Osteocyte (in vitro differentiated cells): ENCODE data around the gene DDX1. TPM values are rescaled to one million over a fixed set of nuclear protein-coding genes. Genes with fewer than 3 reads are reported as not detected.

ENCODE experiments used
- DNase-seq: peaks from one replicate; pipeline ENCODE4 v3.0.0; 2021; ENCODE audit warnings: mixed read lengths; ENCODE audit not compliant: unreplicated experiment; ENCODE audit errors: extremely low spot score
- H3K27ac Mint-ChIP-seq: one replicate; pipeline ENCODE4 v1.8.0; 2021; ENCODE audit warnings: mild to moderate bottlenecking, mixed read lengths; ENCODE audit not compliant: unreplicated experiment
- H3K27me3 Mint-ChIP-seq: one replicate; pipeline ENCODE4 v1.8.0; 2021; ENCODE audit warnings: mixed read lengths; ENCODE audit not compliant: unreplicated experiment
- H3K36me3 Mint-ChIP-seq: one replicate; pipeline ENCODE4 v1.8.0; 2021; ENCODE audit warnings: mixed read lengths; ENCODE audit not compliant: unreplicated experiment
- H3K4me1 Mint-ChIP-seq: one replicate; pipeline ENCODE4 v1.8.0; 2021; ENCODE audit warnings: mixed read lengths; ENCODE audit not compliant: unreplicated experiment
- H3K4me3 Mint-ChIP-seq: one replicate; pipeline ENCODE4 v1.8.0; 2021; ENCODE audit warnings: mild to moderate bottlenecking, moderate library complexity, mixed read lengths; ENCODE audit not compliant: unreplicated experiment
- H3K9me3 Mint-ChIP-seq: one replicate; pipeline ENCODE4 v1.8.0; 2021; ENCODE audit warnings: mixed read lengths; ENCODE audit not compliant: unreplicated experiment
- total RNA-seq: library from RNA; stranded (reverse); gene quantifications from 2 replicates; pipeline ENCODE4 v1.2.1, GENCODE V29; 2021
- TF ChIP-seq, protein P1 (sequence below): fragments of 200-600 bp; sonication (generic); IDR thresholded peaks from 2 replicates; pipeline ENCODE4 v1.5.0; 2021; ENCODE audit warnings: antibody characterized with exemption, mild to moderate bottlenecking, moderate library complexity

Gene DDX1
- total RNA-seq, 1 donor from 2014 or later, result 90.7 TPM

DNA sequence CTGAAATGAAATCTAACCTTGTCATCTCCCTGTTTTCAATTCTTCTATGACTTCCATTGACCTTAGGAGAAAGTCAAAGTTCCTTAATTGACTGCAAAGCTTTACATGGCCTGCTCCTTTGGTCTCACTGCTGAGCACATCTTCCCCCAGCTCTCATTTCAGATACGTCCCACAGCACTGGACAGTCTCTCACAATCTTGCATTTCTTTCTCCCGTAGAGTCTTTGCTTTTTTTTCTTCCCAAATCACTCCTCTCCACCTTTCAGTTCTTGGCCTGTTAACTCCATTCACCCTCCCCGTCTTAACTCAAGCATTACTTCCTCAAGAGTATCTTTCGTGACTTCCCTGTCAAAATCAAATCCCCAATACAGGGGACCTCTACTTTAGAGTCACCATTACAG lies 67.2 kb downstream of the DDX1 start:
- Mint-ChIP-seq H3K27ac (no peak overlapping the region), H3K4me1 (no peaks in the 10 kb centered on the region), H3K9me3 (peaks cover 5% of the 10 kb centered on the region), H3K36me3 (no peaks in the 10 kb centered on the region), H3K4me3 (no peak overlapping the region), H3K27me3 (peaks cover 24% of the 10 kb centered on the region)
- DNase-seq, result no peak
- TF ChIP-seq, protein P1, sequence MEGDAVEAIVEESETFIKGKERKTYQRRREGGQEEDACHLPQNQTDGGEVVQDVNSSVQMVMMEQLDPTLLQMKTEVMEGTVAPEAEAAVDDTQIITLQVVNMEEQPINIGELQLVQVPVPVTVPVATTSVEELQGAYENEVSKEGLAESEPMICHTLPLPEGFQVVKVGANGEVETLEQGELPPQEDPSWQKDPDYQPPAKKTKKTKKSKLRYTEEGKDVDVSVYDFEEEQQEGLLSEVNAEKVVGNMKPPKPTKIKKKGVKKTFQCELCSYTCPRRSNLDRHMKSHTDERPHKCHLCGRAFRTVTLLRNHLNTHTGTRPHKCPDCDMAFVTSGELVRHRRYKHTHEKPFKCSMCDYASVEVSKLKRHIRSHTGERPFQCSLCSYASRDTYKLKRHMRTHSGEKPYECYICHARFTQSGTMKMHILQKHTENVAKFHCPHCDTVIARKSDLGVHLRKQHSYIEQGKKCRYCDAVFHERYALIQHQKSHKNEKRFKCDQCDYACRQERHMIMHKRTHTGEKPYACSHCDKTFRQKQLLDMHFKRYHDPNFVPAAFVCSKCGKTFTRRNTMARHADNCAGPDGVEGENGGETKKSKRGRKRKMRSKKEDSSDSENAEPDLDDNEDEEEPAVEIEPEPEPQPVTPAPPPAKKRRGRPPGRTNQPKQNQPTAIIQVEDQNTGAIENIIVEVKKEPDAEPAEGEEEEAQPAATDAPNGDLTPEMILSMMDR, result no peak

DNA sequence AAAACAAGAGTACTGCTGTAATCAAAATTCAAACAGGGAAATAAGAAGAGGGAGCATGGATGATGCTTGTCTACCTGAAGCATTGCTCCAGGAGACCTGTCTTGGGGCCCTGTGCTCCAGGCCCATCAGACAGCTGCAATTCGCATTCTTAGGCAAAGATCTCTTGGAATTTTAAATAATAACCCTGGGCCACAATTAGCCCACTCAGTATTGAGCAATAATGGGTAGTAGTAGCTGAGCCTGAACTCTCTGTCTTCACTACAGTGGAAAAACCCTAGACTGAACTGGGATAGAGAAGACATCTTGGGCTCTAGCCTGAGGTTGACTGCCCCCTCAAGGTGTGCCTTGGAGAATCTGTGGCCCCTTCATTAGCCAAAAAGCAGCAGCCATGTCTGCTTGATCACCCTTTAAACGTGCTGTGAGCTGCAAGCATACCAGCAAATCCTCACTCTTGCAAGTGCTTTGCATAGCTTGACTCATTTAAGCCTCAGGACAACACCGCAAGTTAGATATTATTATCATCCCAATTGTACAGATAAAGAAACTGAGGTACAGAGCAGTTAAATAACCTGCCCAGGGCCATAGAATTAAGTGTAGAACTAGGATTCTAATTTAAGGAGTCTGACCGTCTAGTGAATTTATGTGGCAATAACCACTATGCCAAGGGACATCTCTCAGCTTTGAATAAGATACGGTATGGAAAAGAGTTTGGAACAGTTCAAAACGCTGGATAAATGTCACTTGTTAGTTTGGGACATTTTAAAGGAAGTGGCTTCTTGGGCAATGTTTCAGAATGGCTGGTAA lies 69.0 kb downstream of the DDX1 start:
- Mint-ChIP-seq H3K9me3 (peaks cover 5% of the 10 kb centered on the region), H3K4me1 (no peaks in the 10 kb centered on the region), H3K36me3 (no peaks in the 10 kb centered on the region), H3K27me3 (peaks cover 30% of the 10 kb centered on the region), H3K4me3 (no peak overlapping the region), H3K27ac (no peak overlapping the region)
- TF ChIP-seq, protein P1, result no peak
- no peak for DNase-seq

DNA sequence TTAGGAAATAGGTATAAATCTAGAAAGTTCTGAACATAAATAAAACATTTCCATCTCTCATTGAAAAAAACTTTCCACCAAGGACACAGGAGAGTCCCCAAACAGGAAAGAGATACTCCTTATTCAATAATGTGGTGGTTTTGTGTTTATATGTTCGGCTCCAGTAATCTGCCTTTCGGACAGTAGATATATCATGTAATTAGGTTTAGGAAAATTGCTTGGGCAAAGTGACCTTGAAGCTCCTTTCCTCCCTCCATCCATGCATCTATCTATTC lies 69.6 kb downstream of the DDX1 start:
- H3K27me3 Mint-ChIP-seq, result peaks cover 30% of the 10 kb centered on the region
- no peaks in the 10 kb centered on the region for H3K4me1 Mint-ChIP-seq
- no peak overlapping the region for H3K27ac Mint-ChIP-seq
- no peak for DNase-seq
- H3K9me3 Mint-ChIP-seq, result peaks cover 5% of the 10 kb centered on the region
- no peak overlapping the region for H3K4me3 Mint-ChIP-seq
- TF ChIP-seq, protein P1, result no peak
- no peaks in the 10 kb centered on the region for H3K36me3 Mint-ChIP-seq

DNA sequence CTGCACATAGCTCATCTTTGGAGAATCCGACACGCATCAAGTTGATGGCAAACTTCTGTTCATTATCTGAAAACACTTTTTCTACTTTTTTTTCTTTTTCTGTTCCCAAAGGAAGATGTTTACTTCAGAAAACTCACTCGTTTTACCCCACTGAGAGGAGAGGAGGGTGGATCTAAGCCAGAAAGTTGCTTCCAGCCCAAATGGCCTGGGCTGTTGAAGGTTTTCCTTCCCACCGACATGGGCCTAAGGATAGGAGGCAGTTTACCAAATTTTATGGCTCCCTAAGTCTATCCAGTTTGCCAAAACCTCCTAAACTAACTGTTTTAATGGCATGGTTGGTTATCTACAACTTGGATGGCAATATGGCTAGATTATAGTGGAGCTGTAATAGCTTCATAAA lies 70.4 kb downstream of the DDX1 start:
- Mint-ChIP-seq H3K27ac (no peak overlapping the region), H3K4me3 (no peak overlapping the region), H3K4me1 (no peaks in the 10 kb centered on the region), H3K36me3 (no peaks in the 10 kb centered on the region), H3K9me3 (peaks cover 5% of the 10 kb centered on the region), H3K27me3 (peaks cover 30% of the 10 kb centered on the region)
- TF ChIP-seq, protein P1, result no peak
- DNase-seq, result no peak

DNA sequence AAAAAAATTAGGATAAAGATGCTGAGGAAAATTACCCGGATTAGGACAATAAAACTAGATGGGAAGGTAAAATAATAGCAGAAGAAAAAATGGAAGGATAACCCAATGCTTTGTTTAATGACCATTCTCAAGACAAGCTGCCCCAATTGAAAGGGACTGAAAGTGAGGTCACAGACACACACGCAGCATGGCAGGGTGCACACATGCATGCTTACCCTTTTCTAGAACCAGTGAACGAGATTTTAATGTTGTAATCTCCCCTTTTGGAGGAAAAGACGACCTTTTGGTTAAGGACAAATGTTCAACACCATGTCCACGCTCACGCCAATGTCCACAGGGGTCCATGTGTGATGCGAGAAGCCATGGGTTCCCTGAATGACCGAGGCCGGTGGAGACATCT lies 70.9 kb downstream of the DDX1 start:
- TF ChIP-seq, protein P1, result no peak
- H3K4me1 Mint-ChIP-seq, result no peaks in the 10 kb centered on the region
- no peaks in the 10 kb centered on the region for H3K36me3 Mint-ChIP-seq
- H3K27ac Mint-ChIP-seq, result no peak overlapping the region
- peaks cover 5% of the 10 kb centered on the region for H3K9me3 Mint-ChIP-seq
- no peak overlapping the region for H3K4me3 Mint-ChIP-seq
- no peak for DNase-seq
- peaks cover 30% of the 10 kb centered on the region for H3K27me3 Mint-ChIP-seq
